NCI-H748 (cell line): ENCODE data around the gene SIRT7.
"Not testable (repeated sequence)": the region's sequence is repeated elsewhere in the genome, so short reads cannot be mapped to it uniquely, and the experiment has no call there.

ENCODE experiments used
- DNase-seq: peaks from one replicate; lab custom pipeline; 2025; ENCODE audit not compliant: unreplicated experiment; lab: John Stamatoyannopoulos, UW

The SIRT7 gene

DNA sequence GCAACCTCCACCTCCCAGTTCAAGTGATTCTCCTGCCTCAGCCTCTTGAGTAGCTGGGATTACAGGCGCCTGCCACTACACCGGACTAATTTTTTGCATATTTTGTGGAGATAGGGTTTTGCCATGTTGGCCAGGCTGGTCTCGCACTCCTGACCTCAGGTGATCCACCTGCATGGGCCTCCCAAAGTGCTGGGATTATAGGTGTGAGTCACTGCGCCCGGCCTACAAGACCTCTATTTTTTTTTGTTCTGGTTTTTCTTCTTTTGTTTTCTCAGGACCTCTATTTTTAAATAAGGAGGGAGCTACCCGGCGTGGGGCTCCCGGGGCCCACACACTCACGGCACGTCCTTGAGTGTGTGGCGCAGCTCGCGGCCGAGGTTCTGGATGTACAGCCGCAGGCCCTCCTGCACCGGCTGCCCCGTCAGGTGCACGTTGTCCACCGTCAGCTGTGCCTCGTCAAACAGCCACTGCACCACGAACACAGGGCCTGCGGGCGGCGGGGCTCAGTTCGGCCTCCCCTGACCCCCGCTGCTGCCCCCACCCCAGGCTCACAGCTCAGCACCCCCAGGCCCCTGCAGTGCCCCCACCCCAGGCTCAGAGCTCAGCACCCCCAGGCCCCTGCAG lies 37.2 kb upstream of the SIRT7 start:
- no peak for DNase-seq

DNA sequence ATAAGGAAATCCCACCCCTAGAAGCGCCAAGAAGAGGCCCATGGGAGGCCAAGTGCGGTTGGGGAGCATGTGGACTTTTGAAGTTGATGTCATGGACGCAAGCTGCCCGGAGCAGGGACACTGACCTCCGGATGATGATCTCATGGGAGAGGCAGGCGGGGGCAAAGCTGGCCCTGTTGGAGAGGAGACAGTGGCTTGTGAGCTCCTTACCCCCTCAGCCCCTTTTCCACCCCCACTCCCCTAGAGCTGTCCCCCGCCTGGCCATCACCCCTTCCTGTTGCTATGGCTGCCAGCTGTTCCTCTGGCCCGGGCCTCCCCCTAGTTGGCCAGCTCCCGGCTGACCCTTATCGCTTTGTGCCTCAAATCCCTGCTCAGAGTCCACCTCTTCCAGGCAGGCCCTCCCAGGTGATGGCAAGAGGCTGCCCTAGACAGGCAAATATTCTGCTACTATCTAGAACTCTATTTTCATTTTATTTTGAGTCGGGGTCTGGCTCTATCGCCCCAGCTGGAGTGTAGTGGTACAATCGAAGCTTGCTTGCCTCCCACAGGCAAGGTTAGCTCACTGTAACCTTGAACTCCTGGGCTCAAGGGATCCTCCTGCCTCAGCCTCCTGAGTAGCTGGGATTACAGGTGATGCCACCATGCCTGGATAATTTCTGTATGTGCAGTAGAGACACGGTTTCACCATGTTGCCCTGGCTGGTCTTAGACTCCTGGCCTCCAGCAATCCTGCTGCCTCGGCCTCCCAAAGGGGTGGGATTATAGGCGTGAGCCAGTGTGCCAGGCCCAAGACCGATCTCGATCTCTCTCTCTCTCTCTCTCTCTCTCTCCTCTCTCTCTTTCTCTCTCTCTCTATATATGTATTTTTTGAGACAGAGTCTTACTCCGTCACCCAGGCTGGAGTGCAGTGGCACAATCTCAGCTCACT lies 36.4 kb upstream of the SIRT7 start:
- DNase-seq = no peak

DNA sequence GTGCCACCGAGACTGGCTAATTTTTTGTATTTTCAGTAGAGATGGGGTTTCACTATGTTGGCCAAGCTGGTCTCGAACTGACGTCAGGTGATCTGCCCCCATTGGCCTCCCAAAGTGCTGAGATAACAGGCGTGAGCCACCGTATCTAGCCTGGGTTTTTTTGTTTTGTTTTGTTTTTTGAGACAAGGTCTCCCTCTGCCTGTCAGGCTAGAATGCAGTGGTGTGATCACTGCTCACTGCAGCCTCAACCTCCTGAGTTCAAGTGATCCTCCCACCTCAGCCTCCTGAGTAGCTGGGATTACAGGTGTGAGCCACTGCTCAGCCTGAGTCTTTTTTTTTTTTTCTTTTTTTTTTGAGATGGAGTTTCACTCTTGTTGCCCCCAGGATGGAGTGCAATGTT lies 35.5 kb upstream of the SIRT7 start:
- DNase-seq = not testable (repeated sequence)

DNA sequence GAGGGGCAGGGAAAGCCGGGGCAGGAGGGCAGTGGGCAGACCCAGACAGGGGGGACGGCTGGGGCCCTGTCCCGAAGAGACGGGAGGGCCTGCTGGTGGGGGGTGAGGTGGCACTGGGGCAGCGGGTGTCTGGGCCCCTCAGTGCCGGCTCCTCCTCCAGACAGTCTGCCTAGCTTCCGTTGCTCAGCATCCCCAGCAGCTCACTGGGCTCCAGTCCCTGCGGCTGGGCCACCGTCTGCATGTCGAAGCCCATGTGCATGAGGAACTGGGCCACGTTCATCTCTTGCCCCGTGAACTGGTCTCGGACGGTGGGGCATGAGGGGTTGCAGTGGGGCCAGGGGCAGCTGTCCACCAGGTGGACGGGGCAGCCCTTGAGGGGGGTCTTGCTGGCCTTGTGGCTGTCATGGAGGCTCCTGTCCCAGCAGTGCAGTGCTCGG lies 34.8 kb upstream of the SIRT7 start:
- no peak for DNase-seq

DNA sequence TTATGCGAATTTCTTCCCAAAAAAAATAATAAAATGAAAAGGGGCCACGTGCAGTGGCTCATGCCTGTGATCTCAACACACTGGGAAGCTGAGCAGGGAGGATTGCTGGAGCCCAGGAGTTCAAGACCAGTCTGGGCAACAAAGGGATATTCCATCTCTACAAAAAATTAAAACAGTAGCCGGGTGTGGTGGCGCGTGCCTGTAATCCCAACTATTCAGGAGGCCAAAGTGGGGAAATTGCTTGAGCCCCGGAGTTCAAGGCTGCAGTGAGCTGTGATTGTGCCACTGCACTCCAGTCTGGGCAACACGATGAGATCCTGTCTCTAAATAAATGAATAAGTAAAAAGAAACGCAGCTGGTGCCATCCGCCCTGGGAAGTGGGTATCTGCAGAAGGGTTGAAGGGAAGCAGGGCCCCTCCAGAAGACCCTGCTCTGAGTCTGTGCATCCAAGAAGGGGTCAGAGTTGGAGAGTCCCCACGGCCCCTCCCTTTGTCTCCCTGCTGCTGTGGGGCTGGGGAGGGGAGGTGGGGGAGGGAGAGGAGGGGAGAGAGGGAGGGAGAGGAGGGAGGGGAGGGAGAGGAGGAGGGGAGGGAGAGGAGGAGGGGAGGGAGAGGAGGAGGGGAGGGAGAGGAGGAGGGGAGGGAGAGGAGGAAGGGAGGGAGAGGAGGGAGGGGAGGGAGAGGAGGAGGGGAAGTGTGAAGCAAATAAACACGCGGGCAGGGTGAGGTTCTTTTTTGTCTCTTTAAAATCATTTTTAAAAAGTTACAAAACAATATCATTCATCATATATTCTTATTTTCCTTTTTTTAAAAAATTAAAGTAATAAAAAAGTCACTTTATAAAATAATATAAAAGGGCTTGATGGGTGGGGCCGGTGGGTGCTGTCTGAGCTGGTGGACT lies 34.1 kb upstream of the SIRT7 start:
- no peak for DNase-seq

DNA sequence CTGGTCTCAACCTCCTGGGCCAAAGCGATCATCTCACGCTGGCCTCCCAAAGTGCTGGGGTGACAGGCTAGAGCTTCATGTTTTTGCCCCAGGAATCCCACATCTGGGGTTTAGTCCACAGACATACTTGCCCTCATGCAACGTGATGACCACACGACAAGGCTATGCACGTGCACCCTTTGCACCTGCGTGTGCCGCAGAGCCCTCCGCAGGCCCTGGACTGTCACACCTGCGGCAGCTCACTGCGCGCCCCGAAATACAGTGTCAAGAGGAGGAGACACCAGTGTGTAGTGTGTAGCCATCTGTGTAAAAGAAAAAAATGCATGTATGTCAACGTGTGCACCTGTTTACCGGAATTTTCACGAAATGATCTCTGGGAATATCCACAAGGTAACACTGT lies 32.5 kb upstream of the SIRT7 start:
- DNase-seq = no peak

DNA sequence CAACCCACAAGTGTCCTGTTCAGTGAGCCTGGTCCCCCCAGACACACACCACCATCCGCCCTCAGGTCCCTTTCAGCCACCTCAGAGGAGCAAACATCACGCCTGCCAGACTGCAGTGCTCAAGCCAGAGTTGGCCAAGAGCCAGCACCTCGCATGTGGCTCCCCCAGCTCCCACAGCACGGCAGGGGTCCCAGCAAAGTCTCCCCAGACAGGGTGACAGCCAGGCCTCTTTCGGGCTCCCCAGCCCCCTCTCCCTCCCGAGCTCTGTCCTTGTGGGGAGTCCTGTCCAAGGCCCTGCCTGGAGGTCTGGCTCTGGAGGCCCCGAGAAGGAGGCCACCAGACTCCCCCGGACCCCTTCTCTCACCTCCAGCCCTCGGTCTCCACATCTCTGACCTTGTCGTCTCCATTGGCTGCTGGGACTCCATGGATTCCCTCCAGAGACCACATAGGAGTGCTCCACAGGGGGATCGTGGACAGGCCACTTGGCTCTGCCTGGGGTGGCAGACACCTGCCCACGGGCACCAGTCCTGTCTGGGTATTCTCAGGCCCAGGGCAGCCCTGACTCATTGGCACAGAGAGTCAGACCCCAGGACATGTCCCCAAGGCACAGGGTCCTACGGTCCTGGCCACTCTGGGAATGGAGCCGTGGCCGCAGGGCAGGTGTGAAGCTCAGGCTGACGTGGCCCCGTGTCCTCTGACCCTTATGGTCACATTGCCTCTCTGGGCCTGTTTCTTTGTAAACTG lies 30.8 kb upstream of the SIRT7 start:
- DNase-seq = no peak

DNA sequence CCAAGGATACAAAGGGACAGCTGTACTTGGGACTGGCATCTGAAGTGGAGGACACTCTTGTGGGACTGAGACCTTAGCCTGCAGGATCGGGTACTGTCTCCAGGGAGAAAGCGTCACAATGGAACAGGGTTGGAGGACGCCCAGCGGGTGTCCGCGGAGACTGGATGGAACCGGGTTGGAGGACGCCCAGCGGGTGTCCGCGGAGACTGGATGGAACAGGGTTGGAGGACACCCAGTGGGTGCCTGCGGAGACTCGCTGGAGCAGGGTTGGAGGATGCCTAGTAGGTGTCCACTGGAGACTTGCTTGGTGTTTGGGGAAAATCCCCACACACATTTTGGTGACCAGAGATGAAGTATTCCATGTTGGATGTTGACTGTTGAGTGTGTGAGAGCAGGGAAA lies 29.2 kb upstream of the SIRT7 start, which contains the start of gene MYADML2:
Gene MYADML2 (minus strand): TSS at position 45 of the 400 bp plus-strand sequence. CDS start 5,492 bp downstream, outside the sequence.
- DNase-seq = no peak

DNA sequence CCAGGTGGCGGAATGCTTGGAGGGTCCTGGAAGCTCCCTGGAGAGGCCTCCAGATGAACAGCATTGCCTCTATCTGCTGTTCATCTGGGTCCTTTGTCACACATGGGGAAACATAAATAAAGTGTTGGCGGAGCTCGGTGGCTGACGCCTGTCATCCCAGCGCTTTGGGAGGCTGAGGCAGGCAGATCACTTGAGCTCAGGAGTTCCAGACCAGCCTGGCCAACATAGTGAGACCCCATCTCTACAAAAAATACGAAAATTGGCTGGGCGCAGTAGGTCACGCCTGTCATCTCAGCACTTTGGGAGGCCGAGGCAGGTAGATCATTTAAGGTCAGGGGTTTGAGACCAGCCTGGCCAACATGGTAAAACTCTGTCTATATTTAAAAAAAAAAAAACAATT lies 26.9 kb upstream of the SIRT7 start:
- no peak for DNase-seq

DNA sequence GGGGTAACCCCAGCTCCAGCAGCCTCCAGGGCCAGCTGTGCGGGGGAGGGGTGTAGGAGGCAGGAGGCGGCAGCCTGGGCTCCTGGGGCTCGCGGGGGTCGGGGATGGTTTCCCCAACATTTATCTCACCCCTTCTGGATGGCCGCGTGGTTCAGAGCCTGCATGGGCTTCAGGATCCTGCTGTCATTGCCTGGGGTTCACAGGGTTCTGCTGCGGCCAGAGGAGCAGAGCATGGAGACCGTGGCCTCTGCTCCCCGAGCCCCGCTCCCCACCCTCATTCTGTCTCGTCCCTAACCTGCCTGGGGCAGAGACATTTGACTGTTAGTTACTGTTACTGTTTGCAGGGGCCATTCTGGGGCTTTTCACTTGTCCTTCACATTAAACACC lies 24.2 kb upstream of the SIRT7 start:
- DNase-seq = no peak

DNA sequence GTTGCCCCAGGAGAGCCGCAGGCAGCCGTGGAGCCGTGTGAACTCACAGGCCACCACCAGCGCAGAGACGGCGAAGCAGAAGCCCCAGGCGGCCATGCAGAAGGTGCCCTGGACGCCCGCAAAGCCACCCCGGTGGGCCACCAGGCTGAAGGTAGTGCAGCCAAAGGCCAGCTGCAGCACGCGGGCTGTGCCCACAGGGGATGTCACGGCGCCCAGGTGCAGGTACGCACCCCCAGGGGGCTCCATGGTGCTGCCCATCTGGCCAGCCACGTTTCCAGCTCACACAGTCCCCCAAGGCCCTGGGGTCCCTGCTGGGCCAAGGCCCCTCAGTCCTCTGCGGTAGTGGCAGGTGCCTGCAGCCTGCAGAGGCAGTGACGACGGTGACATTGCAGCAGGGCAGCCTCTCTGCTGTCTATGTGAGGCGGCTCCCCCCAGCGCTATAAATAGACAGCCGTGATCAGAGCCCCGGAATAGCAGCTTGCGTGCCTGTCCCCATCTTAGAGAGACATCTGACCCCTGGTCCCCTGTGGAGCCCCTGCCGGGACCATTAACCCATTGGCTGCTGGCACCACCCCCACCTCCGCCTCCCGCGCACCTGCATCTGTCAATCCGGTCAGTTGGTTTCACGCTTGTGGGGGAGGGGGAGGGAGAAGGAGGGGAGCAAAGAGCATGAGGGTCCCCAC lies 23.6 kb upstream of the SIRT7 start:
- DNase-seq = peak; percentile 22

DNA sequence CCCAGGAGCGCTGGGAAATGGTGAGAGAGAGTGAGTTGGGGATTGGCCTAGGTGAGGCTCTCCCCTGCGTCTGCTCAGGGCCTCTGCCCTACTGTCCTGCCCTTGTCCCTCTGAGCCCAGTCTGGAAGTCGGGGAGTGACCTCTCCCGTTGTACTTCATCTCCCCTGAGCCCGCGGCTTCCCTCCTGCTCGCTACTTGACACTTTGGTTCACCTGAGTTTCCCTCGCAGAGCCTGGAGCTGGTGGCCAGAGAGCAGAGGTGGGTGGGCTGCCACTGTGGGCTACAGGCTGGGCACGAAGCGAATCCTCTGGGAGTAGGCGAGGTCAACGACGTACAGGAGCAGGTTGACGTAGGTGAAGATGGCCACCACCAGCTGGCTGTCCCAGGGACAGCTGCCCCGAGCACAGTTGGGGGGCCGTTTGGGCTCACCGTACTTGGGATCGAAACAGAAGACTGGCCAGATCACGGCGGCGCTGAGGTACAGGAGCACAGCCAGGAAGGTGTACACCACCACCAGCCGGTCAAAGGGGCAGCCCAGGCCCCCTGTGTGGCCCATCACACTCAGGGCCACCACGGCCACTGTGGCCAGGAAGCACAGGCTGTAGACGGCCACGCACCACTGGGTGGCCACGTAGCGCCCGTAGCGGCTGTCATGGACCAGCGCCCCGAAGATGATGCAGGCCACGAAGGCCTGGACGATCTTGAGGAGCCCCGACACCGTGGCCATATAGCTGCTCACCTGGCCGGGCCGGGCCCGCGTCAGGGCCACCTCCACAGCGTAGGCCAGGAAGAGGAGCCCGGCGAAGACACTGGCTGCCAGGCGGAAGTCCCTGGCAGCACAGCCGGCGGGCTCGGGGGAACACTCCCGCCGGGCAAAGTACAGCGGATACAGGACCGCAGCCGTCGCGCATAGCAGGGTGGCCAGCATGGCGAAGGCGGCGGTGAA lies 22.8 kb upstream of the SIRT7 start:
- DNase-seq = no peak

DNA sequence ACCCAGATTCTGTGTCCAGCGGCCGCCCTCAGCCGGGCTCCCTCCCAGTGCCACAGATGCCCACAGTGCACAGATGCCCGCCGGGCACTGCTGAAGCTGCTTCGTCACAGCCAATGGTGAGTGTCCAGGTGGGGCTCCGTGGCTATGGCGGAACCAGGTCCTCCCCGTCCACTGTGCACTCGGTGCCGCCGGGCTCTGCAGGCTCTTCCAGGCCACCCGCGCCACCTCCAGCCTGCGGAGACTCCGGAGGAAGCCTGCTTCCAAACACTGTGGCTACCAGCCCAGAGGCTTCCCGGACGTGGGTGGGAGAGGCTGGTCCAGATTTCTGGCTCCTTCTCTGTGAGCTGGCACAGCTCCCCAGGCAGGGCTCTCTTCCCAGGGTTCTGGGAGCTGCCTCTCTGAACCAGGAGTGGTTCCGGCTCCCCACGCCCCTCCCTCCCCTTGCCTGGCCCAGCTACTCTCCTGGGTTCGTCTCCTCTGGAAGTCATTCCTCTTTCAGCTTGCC lies 22.0 kb upstream of the SIRT7 start:
- no peak for DNase-seq

DNA sequence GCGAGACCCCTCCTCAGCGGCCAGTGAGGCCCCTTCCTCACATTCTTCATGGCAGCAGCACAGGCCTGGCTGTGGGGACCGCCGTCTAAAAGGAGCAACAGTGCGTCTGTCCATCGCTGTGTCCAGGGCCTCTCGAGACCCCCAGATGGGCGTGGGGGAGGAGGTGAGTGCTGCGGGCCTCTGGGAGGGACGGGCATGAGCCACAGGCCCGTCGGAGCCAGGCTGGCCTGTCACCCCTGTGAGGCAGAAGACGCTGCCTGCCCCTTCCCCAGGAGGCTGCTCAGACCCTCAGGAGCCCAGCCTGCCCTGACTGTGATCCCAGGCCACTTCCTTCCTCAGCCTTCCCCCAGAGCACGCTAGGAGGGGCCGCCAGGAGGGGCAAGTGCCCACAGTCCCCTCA lies 21.2 kb upstream of the SIRT7 start:
- DNase-seq = no peak

DNA sequence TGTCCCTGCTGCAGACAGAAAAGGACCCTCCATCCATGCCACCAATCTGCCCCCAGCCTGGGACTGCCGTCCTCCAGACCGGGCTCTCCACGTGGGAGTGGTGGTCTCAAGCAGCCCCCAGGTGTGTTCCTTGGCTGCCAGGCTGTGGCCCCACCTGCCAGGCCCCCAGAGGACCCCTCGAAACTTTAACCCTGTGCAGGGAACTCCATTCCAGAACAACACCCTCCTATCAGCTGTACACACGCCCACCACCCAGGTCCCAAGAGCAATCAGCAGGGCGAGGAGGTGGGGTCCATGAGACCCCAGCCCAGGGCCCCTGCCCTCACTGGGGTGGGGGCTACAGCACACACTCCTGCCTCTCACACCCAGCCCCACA lies 17.7 kb upstream of the SIRT7 start:
- no peak for DNase-seq

DNA sequence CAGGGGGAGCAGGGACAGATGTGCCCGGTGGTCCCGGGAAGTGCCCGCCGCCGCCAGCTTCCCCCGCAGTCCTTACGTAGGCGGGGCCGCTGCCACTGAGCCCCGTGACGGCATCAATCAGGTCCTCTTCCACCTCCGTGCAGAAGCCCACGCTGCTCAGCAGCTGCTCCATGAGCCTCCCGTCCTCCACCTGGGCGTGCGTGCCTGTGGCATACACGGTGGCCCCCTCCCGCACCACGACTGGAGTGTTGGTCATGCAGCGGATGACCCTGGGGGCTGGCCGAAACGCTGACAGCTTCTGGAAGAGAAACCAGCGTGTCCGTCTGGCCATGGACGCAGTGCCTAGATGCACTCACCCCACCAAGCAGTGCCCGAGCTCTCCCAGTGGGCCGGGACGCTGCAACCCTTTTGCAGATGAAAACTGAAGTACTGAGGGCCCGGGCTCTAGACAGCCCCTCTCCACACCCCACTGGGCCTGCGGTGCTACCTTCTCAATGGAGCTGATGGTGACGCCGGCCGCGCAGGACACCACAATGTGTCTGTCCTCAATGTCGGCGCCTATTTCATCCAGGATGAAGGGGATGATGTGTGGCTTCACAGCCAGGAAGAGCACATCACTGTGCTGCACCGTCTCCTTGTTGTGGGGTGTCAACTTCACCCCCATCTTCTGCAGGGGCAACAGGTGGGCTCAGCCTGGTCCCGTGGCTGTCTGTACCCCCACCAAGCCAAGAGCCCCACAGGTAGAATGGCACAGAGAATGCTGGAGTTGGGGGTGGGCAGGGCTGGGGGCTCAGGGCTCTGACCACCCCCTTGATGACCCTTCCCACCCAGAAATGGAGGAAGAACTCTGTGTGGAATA lies 17.1 kb upstream of the SIRT7 start:
- DNase-seq = no peak

DNA sequence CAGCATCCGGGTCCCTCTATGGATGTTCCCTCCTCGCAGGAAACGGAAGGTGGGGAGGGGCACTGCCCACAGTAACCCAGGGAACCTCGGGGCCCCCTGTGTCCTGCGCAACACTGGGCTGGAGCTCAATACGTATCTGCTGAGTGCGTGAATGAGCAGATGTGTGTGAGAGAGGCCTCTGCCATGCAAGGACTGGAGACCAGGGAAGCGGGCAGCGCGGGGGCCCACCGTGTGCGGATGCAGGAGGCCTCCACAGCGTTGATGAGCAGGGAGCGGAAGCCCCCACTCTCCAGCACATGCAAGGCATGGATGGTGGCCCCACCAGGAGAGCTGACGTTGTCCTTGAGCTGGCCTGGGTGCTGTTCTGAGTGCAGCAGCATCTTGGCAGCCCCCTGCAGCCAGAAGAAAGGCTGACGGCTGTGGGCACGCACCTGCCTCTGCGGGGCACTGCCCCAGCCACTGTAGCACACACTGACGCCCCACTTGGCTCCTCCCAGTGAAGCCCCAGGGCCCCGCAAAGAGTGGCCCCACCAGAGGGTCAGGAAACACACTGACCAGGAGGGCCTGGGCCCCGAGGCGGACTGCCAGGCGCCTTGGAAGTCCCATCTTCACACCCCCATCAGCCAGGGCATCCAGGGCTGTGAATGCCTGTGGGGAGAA lies 16.3 kb upstream of the SIRT7 start:
- no peak for DNase-seq
